KBM-7 (cell line): ENCODE measurements around the gene FA2H.

ENCODE experiments used
- DNase-seq: peaks from one replicate; pipeline ENCODE4 v3.0.0-alpha.2; 2015
- in situ Hi-C: fragments of 300-500 bp; cut with MboI; formaldehyde crosslinking; loops from 2 replicates; pipeline ENCODE4 v1.14.3; 2020; ENCODE audit warnings: low sequenced_read_pairs, low pct_unique_long_range_greater_than_20kb, mixed read lengths

FA2H gene

DNA sequence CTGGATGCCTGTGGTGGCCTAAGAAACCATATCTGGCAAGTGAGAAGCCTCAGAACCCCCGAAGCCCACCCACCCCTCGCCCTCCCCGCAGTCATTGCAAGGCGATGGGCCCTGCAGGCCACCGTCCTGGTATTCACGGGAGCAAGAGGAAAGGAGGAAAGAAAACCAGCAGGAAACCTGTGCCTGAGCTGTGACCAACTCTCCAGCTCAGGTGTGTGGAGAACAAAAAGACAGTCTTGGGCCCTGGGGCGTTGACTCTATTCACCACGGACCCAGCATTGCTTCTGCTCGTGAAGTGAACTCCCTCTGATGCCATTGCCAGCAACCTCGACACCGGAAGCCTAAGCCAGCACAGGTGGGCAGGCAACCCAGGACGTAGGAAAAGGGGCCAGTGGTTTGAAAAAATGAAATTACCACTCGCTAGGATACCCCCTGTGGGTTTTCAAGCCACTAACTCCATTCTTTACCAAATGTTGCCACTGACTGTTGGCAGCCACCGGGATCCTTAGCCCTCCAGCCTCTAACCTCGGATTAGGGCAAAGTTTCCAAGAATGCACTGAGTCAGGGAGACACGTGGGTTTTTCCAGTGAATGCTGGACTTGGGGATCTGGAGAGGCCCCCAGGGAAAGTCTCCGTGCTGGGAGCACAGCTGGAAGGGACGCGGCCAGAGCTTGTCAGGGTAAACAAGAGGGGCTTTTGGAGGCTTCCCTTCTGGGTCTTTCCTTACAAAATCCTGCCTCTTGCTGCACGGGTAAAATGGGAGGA lies 25.1 kb downstream of the FA2H start:
- in situ Hi-C loops, result no loop called here
- DNase-seq, result no peak

DNA sequence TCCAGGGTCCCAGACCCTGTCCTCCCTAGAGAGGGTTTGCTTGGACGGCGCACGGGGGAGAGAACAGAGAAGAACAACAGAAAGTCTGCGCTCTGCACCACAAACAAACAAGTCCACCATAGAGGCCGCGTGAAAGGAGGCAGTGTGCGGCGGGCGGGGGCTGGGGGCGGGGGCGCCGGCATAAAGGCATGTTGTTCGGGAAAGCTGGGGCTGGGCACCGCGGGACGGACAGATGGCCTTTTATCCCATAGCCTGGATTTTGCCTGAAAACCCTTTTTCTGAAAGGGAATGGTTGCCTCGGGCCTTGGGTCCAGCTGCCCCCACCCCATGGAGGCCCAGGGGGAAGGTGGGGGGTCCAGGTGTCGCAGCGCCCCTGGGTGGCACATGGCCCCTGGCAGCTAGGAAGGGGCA lies 26.0 kb downstream of the FA2H start:
- no peak for DNase-seq
- in situ Hi-C loops, result no loop called here

DNA sequence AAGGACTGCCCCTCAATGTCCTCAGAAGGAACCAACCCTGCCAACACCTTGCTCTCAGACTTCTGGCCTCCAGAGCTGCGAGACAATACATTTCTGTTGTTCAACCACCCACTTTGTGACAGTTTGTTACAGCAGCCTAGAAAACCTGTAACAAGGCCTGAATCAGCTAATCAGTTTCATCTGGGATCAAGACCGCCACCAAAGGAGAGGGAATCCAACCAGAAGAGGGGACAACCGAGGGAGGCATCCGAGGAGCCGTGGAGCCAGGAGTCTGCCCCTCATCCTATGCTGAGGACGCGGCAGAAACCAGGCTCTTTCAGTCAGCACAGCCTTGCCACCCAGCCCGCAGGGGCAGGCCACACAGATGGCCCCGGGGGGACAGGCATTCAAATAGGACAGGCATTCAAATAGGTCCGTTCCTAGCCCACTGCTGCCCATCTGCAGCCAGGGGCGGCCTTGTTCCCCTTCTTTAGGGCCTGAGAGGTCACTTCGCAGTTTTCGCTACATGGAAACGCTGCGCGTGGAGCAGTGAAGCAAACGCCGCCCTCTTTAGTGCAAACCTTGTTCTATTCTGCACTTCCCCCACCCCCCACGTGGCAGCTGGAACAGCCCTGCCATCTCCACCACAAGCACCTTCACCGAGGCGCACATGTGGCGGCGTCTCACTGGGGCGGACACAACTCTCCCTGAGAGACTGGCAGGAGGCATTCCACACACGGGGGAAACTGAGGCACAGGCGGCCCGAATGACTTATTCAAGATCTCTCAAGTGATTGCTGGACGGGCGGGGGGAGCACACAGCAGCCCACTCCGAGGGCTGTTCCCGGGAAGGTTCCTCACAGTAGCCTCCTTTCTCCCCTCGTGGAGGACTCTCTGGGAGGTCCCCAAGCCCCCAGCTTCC lies 26.7 kb downstream of the FA2H start:
- no peak for DNase-seq

DNA sequence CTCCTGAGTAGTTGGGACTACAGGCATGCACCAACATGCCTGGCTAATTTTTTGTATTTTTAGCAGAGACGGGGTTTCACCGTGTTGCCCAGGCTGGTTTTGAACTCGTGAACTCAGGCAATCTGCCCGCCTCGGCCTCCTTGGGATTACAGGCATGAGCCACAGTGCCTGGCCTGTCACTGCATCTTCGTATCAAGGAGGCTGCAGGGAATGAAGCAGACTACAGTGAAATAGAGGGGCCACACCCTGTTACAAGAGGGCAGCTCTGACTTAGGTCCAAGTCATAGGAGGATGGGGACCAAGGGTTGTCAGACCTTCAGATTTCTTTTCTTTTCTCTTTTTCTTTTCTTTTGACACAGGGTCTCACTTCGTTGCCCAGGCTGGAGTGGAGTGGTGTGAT lies 28.7 kb downstream of the FA2H start:
- in situ Hi-C loops, result no loop called here

More for the DNA sequence above, 26.7 kb downstream of the FA2H start:
- in situ Hi-C loops, result no loop called here

DNA sequence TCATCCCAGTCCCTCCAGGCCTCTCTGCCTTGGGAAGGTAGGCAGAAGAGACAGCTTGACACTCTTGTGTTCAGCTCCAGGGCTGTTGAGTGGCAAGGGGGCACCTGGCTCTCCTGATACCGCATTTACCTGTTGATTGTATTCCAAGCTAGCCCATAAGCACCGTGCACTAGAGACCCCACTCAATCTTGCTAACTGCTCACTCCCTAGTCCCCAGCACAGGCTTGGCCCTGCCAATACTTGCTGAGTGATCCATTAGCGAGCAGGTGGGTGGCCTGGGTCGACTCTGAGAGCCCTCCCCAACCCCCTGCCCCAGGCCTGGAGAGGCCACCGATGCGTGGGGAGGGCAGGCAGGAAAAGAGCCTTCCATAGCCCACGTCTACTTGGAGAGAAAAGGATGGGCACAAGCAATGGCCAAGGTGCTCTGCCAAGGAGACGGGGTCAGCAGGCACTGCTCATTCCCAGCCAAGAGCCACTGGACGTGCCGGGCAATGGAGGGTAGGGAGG lies 29.5 kb downstream of the FA2H start:
- no peak for DNase-seq
- in situ Hi-C loops, result no loop called here

More for the DNA sequence above, 28.7 kb downstream of the FA2H start:
- no peak for DNase-seq

DNA sequence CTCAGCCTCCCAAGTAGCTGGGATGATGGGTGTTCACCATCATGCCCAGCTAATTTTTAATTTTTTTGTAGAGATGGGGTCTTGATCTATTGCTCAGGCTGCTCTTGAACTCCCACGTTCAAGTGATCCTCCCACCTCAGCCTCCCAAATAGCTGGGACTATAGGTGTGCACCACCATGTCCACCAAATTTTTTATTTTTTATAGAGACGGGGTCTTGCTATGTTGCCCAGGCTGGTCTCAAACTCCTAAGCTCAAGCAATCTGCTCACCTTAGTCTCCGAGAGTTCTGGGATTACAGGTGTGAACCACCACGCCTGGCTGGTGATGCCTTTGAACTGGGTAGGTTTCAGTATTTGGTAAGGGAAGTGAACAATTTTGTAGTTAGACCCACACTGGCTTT lies 30.1 kb downstream of the FA2H start:
- in situ Hi-C loops, result no loop called here
- DNase-seq, result no peak

DNA sequence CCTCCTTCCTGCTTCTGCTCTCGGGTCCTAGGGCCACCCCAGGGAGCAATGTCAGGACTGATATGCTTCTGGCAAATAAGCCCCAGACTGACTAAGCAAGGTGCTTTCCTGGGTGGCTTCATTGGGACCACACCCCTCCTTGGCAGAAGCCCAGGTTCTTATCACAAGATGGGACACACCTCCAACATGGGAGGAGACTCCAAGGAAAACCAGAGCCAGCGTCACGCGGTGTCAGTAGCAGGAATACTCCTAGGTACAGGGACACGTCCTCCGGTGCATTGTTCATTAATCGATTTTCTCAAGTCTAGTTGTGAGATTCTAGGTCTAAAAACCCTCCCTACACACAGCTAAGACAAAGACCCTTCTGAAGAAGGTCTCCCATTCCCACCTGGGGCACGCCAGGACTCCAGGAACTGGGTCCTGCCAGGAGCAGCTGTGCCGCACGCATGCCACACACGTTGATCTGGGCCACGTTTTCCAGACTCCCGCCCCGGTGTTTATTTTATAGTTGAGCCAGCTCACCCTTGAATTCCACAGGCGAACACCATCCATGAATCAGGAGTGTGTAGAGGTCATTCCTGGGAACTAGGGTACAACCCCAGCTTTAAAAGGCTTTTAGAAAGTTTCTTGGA lies 30.8 kb downstream of the FA2H start:
- in situ Hi-C loops, result no loop called here
- DNase-seq, result no peak

DNA sequence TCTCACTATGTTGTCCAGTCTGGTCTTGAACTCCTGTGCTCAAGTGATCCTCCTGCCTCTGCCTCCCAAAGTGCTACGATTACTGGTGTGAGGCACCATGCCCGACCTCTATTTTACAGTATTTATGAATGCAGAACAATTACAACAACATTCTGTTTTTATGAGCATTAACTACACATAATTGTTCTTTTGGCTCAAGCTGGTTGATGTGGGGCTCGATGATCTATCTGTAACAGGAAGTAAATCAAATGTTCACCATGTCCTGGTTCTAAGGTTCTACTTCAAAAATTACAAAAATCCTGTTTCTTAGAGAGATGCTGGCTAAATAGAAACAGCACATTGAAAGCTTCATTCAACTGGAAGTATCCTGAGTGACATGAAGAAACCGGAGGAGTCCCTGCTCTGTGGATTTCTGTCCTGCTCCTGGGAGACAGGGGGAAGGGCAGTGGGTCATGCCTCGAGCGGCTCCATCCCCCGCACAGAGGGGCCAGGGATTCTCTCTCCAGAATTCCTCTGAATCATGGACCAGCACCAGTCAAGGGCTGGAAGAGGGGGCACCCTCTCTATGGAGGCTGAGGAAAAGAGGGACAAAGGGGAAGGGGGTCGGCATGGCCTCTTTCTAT lies 31.5 kb downstream of the FA2H start:
- DNase-seq, result no peak
- in situ Hi-C loops, result no loop called here

DNA sequence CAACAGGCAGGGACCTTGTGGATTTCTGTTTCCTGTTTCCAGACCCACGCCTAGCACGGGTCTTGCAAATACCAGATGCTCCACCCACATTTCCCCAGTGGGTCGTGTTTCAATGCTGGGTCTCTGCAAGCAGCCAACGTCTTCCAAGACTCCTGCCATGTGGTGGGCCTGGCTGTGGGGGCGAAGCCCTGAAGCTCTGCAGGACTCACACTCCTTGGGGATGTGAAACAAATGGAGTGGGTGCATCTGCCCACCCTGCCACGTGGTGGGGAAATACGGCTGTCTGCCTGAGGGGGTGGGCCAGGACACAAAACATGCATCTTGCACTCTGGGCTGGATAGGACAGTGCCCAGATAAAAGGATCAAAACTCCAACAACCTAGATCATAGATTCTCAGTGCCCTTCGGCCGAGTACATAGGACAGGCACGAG lies 32.6 kb downstream of the FA2H start:
- peak; percentile 38 for DNase-seq
- in situ Hi-C loops, result no loop called here

DNA sequence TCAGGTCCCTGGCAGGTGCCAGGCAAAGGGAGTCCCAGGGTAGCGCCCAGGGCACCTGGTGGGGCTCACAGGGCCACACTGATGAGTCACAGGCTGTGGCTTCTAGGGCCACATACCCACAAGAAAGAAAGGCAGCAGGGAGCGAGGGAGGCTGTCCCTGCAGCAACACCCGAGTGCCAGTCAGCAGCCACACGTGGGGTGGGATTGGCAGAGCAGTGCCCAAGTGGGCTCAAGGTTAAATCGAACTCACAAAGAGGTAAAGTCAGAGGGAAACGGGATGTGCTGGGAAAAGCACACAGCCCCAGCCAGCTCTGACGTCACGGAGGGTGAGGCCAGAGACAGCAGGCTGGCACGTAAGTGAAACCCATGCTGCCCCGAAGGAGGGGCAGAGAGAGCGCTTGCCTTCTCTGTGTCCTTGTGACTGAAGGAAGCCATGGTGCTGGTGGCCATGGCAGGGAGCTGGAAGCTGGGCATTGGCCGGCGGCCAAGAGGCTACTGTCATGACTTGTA lies 33.8 kb downstream of the FA2H start:
- DNase-seq, result no peak
- in situ Hi-C loops, result no loop called here

DNA sequence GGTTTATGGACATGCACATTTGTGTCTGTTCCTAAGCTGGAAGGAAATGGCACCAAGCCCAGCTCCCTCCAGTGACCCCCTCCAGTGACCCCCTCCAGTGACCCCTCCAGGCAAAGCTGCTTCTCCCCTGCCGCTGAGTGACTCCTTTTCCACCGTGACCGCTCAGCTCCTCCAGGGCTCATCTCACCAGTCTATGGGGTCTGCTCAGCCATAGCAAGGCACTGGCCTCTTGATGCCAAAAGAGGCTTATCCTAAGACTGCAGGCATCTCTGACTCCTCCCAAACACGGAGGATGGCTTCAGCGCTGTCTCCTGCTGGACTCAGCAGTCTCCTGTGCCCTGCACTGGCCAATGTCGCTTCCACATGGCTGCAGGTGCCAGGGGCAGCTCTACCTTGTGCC lies 35.3 kb downstream of the FA2H start:
- in situ Hi-C loops, result no loop called here
- no peak for DNase-seq

DNA sequence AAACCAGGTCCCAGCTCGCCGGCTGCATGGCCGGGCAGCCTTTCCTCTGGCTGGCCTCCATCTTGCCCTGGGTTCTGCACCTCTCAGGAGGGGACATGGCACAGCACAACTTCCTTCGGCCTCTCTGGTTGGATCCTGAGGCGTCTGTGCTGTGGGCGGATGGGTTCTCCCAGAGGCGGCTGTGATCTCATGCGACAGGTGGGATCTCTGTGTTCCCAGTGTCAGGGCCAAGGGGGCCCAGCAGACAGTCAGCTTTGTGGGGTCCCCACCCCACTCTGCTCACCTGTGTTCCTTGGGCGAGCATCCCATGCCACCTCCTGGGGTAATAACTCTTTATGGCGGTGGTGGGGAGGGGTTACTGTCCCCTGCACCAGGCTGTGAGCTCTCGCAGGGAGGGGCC lies 35.8 kb downstream of the FA2H start:
- DNase-seq, result no peak
- in situ Hi-C loops, result no loop called here

DNA sequence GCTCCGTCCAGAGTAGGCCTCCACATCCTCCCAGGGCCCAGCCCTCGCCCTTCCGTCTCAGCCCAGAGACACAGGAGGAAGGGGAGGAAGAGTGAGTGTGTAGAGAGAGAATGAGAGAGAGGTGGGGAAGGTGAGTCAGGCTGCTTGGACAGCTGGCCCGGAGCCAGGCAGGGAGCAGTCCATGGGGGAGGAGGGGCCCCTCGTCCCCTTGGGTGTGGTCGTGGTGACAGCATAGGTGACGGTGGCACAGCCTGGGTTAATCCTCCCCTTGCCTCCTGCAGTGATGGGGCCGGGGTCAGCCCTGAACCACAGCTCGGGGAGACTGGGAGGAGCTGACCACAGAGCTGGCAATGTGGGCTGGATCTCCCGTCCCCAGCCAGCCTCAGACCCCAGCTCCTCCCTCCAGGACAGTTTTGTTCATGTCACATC lies 36.5 kb downstream of the FA2H start:
- in situ Hi-C loops, result no loop called here
- no peak for DNase-seq

DNA sequence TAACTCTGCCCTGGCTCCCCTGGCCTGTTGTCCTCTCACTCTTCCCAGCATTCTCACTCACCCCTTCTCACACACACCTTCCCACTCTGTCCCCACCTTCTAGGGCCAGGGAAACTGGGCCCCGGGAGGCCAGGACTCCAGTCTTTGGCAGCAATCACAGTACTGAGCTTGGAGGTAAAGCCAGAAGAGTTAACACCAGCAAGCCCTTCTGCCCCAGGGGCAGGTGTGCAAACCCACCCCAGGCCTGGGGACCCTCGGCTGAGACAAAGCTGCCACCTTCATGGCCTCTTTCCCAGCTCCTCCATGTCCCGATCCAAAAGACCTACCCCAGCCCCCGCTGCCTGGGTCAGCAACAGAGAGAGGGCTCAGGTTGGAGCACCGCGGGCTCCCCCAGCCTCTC lies 37.1 kb downstream of the FA2H start:
- in situ Hi-C loops, result no loop called here
- no peak for DNase-seq

DNA sequence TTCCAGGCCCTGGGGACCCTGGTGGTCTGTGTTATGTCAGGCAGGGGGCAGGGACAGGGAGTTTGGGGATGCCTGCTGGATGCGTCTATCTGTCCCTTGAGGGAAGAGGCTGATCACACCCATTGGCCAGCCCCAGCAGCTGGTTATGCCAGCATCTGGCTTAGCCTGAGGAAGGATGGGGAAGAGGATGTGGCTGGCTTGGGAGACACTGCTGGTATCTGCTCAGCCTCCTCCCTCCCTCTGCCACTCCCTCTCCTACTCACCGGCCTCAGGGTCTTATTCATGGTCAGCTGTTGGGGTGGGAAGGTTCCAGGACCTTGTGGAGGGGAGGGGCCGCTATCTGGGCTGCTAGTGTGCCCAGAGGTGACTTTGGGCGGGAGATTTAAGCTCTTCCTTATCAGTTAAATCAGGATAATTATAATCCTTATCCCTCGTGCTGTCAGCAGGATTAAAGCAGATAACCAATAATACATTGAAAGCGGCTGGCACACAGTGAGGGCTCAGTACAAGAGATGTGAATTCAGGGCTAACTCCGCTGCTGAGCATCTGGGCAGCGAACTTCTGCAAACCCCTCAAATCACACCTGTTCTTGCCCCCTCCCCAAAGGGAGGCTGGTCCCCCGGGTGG lies 38.0 kb downstream of the FA2H start:
- no peak for DNase-seq
- in situ Hi-C loops, result no loop called here

DNA sequence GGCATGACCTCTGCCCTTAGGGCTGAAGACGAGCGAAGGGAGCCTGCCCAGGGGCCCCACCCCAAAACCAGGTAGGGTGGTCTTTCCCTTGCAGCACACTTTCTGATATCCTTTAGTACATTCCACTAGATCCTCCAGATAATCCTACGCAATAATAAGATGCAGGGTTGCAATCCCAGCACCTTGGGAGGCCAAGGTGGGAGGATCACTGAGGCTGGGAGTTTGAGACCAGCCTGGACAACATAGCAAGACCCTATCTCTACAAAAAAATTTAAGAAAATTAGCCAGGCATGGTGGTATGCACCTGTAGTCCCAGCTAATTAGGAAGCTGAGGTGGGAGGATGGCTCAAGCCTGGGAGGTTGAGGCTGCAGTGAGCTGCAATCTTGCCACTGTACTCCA lies 39.1 kb downstream of the FA2H start:
- no peak for DNase-seq

DNA sequence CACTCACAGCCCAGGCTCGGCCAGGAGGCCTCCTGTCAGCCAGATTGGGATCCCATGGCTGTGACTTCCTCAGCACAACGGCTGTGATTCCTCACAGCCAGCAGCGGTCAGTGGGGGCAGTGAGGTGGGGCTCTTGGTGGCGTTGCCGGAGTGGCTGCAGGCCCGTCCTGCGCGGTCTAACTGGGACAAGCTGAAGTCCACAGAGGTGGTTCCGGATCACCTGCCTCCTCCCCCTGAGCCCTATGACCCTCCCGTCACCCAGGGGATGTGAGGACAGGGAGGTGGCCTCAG lies 39.5 kb downstream of the FA2H start:
- in situ Hi-C loops, result no loop called here
- DNase-seq, result no peak

More for the DNA sequence above, 39.1 kb downstream of the FA2H start:
- in situ Hi-C loops, result no loop called here

DNA sequence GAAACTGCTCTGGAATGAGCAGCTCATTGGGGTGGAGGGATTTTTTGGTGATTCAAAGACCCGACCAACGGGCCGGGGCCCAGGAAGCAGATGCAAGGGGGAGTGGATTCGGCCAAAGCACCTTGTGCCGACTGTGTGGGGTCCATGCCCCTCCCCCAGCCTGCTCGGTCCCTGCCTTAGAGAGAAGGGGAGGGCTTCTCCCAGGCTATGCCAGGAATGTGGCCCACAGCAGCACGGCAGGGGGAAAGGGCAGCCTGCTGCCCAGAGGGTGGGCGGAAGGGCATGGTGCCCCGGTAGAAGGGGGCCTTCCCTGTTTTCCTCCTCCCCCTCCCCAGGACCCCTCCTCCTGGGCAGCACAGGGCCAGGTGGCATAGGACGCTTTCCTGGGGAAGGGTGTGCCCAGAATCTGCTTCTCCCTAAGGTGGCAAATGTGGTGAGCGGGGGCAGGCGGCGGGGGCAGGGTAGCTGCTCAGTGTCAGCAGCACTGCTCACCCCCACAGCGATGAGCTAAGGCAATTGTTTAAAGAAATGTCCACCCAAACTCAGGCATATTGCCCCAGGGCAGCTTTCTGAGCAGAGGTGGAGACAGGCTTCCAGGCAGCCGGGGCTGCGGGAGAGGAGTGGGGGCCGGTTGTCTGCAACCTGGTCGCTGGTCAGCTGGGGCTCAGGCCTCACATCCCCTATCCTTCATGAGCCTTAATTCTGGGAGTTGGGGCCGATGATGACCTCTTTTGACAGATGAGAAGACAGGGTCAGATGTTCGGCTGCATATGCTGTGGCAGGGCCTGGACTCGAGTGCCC lies 40.1 kb downstream of the FA2H start:
- DNase-seq, result no peak
- in situ Hi-C loops, result no loop called here
